COLO829 (cell line): ENCODE results near the gene RAB3C.

Experiments used
- DNase-seq: peaks from one replicate; pipeline ENCODE4 v3.0.0; 2012; ENCODE audit warnings: low spot score

Gene RAB3C

GRCh38 chr5:58885260-58885659 is 302.4 kb downstream of the RAB3C start:
- DNase-seq: no peak

- DNase-seq: peak; percentile 27
Observed at GRCh38 chr5:58886315-58887207, 303.7 kb downstream of the RAB3C start.

GRCh38 chr5:58887311-58887710 is 304.4 kb downstream of the RAB3C start:
- no peak for DNase-seq

GRCh38 chr5:58887721-58888409 is 305.0 kb downstream of the RAB3C start:
- DNase-seq: no peak

GRCh38 chr5:58890265-58890664 is 307.4 kb downstream of the RAB3C start:
- no peak for DNase-seq

GRCh38 chr5:58890701-58891085 is 307.8 kb downstream of the RAB3C start:
- no peak for DNase-seq

- DNase-seq: peak; percentile 52
Observed at GRCh38 chr5:58891086-58891970, 308.5 kb downstream of the RAB3C start.

GRCh38 chr5:58891971-58892343 is 309.1 kb downstream of the RAB3C start:
- no peak for DNase-seq

- no peak for DNase-seq
Observed at GRCh38 chr5:58893551-58893950, 310.7 kb downstream of the RAB3C start.

GRCh38 chr5:58898006-58898405 is 315.1 kb downstream of the RAB3C start:
- DNase-seq: no peak

GRCh38 chr5:58898538-58898937 is 315.7 kb downstream of the RAB3C start:
- DNase-seq: no peak

GRCh38 chr5:58901271-58901670 is 318.4 kb downstream of the RAB3C start:
- no peak for DNase-seq

- no peak for DNase-seq
Observed at GRCh38 chr5:58902305-58902704, 319.4 kb downstream of the RAB3C start.

- DNase-seq: no peak
Observed at GRCh38 chr5:58902765-58903164, 319.9 kb downstream of the RAB3C start.

GRCh38 chr5:58904737-58905136 is 321.9 kb downstream of the RAB3C start:
- no peak for DNase-seq

GRCh38 chr5:58905944-58906343 is 323.1 kb downstream of the RAB3C start:
- no peak for DNase-seq
